NCI-H2227 (cell line): ENCODE results near the gene RBFA.
"Not testable (repeated sequence)": the region's sequence is repeated elsewhere in the genome, so short reads cannot be mapped to it uniquely, and the experiment has no call there.

Source experiments
- DNase-seq: peaks from one replicate; lab custom pipeline; 2025; ENCODE audit not compliant: unreplicated experiment; lab: John Stamatoyannopoulos, UW

Gene RBFA

DNA sequence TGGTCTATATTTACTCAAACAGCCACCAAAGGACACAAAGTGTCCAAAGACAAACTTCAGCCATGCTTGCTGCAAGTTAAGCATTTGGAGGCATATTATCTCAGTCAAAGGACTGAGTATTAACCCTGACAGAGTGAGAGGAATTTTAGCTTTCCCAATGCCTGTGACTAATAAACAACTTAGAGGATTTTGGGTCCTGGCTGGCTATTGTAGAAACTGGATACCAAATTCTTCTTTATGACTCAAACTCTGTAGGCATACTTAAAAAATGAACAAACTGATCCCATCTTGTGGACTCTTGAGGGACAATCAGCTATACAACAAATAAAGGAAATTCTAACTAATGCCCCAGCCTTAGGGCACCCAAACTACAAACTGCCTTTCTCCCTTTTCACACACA lies 6.5 kb upstream of the RBFA start:
- DNase-seq = not testable (repeated sequence)

DNA sequence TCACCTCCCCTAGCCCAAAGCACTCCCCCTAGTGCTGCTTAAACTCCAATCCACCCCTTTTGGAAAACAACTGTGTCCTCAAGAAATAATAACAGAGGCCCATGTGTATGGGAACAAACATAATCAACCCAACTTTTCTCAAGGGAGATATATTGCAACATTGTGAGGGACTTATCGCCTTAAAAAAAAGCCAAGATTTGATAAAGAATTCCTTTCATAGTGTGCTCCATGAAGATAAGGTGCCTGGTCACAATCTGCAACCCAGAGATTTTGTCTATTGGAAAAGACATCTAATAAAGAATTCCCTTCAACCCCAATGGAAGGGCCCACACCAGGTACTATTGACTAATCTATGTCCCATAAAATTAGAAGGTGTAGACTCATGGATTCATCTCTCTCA lies 4.5 kb upstream of the RBFA start:
- no peak for DNase-seq

DNA sequence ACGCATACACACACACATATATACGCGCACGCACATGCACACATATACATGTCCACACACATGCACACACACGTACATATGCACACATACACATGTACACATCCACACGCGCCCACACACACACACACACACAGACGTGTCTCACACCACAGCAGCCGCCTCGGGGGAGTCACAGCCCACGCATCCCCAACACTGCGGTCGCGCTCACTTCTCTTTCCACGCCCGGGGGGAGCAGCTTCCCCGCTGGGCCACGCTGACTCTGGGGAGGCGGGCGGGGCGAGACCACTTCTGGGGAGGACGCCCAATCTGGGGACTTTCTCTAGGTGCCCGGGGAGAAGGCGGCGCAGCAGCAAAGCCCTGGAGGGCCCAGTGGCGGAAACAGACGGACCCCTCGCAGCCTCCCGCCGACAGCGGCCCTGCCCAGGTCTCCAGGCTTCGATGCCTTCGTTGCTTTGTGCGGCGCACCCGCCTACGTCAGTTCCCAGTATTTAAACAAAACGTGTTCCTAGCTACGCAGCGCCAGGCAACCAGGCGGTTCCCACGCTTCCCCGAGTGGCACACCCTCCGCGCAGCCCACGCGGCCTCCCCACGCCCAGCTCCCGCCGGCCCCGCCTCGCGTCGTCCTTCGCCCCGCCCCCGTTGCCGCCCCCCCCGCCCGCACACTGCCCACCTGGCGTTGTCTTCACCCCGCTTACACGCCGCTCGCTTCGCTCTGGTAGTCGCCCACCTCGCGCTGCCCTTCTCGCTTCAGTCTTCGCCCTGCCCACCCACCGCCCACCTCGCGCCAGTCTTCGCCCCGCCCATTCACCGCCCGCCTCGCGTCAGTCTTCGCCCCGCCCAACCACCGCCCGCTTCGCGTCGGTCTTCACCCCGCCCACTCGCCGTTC lies 810 bp upstream of the RBFA start:
- no peak for DNase-seq

DNA sequence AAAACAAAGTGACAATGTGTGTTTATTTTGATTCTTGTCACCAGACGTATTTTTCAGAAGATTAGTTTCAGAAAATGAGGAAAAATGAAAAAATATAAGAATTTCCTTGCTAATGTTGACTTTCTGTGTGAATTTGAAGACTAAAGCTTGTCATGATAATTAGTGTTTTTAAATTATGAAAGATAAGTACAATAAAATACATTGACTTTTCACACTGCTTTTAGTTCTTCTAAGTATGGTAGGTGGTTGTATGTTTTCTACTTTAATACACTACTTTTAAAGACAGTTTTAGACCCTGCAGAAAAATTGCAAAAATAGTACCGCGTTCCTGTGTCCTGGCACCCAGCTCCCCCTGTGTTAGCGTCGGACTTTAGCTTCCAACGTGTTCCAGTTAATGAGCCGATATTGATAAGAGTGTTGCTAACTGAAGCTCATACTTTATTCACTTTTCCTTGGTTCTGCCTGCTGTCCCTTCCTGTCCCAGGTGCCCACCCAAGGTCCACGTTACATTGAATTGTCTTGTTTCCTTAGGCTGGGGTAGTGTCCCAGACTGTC lies 695 bp downstream of the RBFA start:
- no peak for DNase-seq

DNA sequence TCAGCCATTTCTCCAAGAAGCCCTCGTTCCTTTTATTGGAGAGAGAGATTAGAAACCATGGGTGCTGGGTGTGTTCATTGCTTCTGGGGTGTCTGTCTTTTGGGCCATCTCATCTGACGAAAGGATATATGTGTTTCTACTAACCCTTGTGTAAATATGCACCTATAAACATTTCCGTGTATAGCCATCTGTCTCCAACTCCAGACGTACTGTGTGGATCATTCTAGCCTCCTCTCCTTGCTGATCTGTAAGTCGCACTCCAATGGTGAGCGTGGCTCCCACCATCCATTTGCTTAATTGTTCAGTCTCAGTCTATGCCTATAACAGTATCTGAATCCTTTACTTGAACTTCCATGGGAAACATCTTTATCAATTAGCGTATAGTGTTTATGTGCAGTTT lies 1.8 kb downstream of the RBFA start:
- DNase-seq = no peak

DNA sequence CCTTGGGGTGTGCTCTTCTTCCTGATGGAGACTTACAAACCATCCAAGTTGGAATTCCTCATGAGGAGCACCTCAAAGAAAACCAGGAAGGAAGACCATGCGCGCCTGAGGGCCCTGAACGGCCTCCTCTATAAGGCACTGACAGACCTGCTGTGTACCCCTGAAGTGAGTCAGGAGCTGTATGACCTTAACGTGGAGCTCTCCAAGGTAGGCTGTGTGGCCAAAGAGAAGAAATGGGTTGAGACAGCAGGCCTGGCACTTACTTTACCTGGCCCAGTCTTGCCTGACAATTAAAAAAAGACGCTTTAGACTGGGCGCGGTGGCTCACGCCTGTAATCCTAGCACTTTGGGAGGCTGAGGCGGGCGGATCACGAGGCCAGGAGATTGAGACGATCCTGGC lies 3.1 kb downstream of the RBFA start:
- no peak for DNase-seq

DNA sequence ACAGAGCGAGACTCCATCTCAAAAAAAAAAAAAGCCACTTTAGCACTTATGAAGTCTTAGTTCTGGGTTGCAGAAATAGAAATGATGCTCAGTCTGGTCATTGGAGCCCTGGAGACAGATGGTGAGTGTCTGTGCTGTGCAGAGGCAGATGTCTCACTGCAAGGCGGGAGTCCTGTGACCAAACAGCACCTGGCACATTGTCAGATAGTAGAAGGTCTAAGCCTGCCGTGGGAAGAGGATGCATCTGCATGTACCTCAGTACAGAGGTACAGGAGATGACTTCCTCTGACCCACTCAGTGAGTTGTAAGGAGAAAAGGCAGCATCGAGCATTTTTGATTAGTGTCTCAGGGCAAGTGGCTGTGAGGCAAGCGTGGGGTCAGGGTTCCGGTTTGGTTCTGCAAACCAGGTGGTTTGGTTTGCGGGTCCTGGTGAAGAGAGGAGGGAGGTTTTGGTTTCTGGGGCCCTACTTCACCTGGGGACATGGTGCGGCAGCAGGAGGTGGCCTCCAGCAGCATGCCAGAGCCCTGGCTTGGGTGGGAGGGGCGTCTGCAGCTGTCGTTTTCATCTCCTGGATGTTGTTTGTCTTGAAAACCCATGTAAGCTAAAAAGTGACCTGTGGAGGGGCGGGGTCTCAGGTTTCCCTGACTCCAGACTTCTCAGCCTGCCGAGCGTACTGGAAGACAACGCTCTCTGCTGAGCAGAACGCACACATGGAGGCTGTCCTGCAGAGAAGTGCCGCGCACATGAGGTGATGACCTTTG lies 3.8 kb downstream of the RBFA start:
- DNase-seq = no peak

DNA sequence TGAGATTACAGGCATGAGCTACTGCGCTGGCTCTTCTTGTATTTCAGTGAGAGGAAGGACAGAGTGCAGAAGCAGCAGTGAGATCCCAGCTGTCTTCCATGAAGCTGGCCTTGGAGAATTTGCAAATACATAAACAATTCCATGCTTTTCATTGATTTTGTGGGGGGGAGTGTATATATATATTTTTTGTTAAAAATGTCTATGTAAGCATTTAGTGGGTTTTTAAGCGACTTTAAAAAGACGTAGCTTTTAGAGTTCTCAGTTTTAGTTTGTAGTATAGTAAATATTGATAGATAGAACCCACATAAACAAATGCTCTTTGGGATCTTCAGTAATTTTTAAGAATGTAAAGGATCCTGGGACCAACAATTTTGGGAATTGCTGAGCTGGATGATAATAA lies 6.3 kb downstream of the RBFA start:
- no peak for DNase-seq

DNA sequence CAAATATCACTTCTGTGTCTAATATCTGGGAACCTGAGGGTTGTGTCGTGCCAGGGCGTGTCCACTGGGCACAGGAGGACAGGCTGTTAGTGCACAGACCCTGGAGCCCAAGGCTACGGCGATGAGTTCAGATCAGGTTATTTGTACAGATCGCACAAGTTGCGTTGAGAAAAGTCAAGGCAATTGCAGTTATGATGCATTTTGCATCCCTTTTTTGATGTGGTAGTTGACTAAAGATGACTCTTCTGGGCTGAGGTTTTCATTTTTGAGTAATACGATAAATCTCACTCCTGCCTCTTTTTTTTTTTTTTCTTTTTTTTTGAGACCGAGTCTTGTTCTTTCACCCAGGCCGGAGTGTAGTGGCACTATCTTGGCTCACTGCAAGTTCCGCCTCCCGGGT lies 7.2 kb downstream of the RBFA start:
- no peak for DNase-seq

DNA sequence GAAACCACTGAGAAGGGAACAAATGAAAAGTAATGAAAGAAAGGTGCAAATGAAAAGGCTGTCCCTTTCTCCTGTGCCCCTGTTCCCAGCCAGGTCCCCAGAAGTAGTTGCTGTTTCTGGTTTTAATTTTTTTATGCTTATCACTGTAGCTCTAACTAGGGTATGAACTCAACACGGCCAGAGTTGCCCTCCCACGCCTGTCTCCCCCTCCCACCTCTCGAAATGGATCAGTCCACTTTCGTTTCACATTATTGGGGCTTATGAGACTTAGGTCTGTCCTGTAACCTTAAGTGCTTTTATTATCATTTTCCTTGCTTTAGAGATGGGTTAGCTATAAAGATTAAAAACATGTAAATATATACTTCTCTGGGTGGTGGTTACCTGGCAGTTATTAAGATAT lies 8.6 kb downstream of the RBFA start:
- no peak for DNase-seq

DNA sequence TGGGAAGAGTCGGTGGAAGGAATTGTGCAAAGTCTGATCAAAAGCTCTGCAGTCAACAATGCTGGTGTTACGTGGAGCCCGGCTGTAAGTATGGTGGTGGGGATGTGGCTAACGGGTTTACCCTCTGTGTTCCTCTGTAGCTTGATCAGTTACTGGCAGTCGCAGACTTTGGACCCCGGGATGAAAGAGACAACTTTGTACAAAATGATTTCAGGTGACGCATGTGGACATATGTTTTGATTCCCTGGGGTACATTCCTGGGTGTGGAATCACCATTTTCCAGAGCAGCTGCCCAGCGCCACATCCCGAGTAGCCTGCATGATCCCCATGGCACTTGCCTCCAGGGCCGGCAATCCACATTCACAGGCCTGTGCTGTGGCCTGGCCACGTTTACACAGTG lies 9.8 kb downstream of the RBFA start:
- no peak for DNase-seq

DNA sequence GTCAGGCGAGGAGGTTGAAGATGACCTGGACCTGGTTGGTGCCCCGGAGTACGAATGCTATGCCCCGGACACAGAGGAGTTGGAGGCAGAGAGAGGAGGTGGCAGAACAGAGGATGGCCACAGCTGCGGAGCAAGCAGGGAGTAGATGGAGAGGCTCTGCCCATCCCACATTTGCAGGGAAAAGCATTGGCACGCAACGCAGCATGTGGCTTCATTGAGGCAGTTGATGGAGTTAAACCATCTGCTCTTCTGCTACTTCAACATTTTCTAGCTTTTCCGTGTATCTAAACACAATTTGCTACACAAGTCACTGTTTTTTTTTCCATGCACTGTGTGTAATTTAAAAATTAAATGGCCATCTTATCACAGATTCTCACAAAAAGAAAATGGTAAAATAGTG lies 11.8 kb downstream of the RBFA start:
- DNase-seq = no peak

DNA sequence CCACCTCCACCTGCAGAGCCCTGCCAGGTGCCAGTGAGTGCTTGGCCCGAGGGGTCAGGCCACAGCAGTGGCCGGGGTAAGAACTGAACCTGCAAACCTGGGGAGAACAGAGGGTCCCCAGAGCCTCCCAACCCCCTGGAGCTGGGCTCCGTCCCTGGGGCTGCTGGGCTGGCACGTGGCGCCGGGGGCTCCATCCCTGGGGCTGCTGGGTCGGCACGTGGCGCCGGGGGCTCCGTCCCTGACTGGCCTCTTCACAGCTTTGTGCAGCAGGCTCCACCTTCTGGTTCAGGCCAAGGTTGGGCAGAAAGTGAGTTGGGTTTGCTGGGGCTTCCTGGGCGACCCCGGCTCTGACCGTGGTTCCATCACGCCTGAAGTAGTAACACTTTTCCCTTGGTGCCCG lies 12.2 kb downstream of the RBFA start:
- no peak for DNase-seq

DNA sequence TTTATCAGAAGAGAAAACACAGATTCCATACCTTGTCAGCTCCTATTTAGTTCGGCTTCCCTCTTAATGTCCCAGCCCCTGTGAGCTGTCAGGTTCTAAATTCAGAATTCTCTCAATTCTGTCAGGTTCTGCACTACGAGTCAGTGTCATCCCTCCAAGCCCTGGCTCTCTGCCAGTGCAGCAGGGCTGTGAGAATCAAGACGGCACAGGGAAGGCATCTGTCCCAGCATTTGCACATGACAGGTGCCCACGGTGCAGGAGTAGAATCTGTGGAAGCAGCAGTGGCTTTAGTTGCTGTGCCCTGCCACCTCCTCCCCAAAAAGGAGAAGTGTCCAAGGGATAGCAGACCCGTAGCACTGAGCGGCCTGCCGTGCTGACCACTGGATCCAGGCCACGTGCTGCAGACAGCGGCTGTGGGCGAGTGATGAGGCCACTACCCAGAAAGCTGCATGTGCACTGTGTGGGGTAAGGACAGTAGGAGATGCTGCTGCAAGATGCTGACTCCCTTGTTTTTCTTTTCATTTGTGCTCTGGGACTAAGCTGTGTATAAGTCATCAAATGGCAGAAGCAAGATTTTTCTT lies 12.8 kb downstream of the RBFA start:
- no peak for DNase-seq

DNA sequence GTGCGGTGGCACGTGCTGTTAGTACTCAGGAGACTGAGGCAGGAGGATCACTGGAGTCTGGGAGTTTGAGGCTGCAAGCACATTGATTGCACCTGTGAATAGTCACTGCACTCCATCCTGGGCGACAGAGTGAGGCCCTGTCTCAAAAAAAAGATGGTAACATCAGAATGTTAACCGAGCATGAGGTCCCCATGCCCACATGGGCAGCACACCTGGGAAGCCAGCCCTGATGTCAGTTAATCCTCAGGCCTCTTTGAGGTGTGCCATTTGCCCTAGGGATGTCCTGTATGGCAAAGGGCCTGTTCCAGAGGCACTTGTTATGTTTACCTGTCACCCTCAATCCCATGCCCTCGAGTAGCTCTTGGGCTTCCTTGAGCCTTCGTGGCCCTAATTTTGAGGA lies 16.6 kb downstream of the RBFA start:
- DNase-seq = no peak

DNA sequence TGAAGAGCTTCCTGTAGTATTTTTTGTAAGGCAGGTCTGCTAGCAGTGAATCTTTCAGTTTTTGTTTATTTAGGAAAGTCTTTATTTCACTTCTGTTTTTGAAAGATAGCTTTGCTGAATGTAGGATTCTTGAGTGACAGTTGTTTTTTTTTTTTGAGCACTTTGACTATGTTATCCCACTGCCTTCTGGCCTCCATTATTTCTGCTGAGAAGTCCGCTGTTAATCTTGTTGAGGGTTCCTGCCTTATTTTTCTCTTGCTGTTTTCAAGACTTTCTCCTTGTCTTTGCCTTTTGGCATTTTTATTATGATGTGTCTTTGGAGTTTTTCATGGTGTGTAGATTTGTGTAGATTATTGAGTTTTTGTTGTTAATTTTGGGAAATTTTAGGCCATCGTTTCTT lies 21.9 kb downstream of the RBFA start:
- DNase-seq = no peak

DNA sequence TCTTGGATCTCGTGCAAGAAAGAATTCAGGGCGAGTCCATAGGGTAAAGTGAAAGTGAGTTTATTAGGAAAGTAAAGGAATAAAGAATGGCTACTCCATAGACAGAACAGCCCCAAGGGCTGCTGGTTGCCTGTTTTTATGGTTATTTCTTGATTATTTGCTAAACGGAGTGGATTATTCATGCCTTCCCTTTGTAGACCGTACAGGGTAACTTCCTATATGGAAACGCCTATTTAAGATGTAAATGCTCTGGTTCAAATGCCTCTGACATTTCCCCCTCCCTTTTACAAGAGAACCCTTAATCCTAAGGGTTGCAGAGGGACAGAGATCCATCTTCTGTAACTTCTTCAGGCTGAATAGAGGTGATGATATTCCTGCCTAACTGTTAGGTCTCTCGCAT lies 25.7 kb downstream of the RBFA start:
- no peak for DNase-seq

DNA sequence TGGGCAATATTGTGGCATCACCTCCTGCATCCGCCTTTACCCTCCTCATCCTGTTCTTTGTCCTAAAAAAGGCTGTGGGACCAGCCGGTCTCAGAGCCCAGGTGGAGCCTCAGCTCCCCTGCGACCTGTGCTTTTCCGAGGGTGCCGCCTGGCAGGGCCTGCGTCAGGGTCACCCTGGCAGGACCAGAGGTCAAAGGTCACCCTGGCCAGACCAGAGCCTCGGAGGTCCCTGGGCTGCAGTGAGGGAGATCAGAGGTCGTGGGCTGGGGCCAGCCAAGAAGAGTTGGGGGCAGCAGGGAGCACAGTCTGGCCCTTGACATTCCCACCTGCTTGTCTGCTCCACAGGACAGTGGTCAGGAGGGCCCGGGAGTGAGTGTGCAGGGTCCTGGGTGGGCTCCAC lies 31.5 kb downstream of the RBFA start:
- no peak for DNase-seq

DNA sequence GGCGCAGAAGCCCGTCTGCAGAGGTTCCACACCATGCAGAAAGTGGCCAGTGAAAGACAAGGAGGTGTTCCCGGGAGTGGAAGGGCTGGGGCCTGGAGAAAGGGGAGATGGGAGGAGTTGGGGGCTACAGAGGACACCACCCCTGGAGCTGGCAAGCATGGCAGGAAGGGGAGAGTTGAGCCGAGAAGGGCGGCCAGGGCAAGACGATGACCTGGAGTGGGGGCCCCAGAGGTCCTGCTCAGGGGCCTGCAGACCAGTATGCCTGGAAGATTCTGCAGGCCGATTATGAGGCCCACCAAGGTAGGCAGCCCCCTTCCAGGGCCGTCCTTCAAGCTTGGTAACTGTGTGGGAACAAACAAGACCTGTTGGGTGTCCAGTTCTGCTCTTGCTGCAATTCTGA lies 33.1 kb downstream of the RBFA start:
- no peak for DNase-seq

DNA sequence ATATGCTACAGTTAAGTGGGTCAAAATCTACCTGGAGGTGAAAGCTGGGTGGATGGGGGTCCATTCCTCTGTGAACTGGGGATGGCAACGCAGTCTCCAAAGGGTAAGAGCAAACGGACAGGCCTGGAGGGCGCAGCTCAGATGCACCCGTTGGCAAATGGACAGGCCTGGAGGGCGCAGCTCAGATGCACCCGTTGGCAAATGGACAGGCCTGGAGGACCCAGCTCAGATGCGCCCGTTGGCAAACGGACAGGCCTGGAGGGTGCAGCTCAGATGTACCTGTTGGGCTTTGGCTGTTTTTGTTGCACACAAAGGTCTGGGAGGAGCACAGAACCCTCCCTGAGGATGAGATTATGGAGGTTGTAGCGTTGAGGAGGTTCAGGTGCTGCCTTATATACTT lies 33.7 kb downstream of the RBFA start:
- no peak for DNase-seq

DNA sequence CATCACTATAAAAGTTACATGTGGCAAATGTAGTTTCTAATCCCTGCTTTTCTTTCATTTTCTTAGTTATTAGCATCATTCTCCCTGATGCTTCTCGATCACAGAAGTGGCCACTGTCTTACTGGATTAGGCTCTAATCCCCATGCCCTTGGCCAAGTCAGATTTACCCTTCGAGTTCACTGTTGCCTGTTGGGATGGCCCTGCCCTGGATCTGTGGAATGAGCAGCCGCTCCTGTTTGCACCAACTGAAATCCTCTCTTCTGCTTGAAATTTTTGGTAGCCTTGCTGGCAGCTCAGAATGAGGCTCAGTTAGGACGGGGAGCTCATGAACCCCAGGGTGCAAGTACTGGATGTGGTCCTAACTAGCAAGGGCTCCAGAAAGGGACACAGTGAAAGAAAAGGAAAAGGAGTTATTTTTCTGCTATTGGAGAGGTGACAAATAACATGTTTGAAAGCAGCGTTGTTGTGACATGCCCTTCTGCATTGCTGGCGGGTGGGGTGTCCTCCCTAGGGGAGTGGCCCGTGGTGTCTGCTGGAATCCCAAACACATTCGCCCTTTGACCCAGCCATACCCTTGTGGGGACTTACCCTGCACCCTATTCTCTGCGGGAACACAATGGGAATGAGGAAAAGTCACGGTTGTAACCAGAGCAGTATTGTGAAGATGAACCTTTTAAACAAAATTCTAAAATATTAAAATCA lies 34.5 kb downstream of the RBFA start:
- no peak for DNase-seq
